Ovary (tissue), 9 donors: ENCODE results near the gene SMIM43. TPM values are rescaled to one million over a fixed set of nuclear protein-coding genes. Genes with fewer than 3 reads are reported as not detected.

ENCODE experiments used
- DNase-seq, 5 donors: peaks; one replicate each; pipeline ENCODE4 v3.0.0-alpha.2; 2019 to 2020
- H3K27ac ChIP-seq, 2 donors: fragments of 200-600 bp; one replicate each; pipeline versions ENCODE4 v1.5.1 to v1.8.0; 2019 to 2022
- H3K27me3 ChIP-seq: fragments of 200-600 bp; one replicate; pipeline ENCODE4 v1.8.0; 2022
- H3K36me3 ChIP-seq: fragments of 200-600 bp; sonication (generic); one replicate; pipeline ENCODE4 v1.5.1; 2019
- H3K4me1 ChIP-seq: one replicate; pipeline ENCODE4 v1.8.1; 2013; ENCODE audit warnings: mild to moderate bottlenecking, moderate library complexity; ENCODE audit not compliant: insufficient read depth
- H3K4me3 ChIP-seq: fragments of 200-600 bp; sonication (generic); one replicate; pipeline ENCODE4 v1.5.1; 2017
- H3K9me3 ChIP-seq, 2 donors: fragments of 200-600 bp in 1 of 2; sonication (generic) in 1 of 2; one replicate each; pipeline versions ENCODE4 v1.5.1 to v1.8.1; 2013 to 2019; ENCODE audit warnings: mild to moderate bottlenecking in 1 of 2, moderate library complexity in 1 of 2
- CTCF ChIP-seq, 3 donors: fragments of 450-650 bp in 2 of 3; fragments of 200-600 bp in 1 of 3; IDR thresholded peaks; one replicate each; pipeline versions ENCODE4 v1.5.1 to v1.8.0; 2016 to 2022; ENCODE audit warnings: antibody characterized with exemption in 3 of 3, mild to moderate bottlenecking in 1 of 3
- EP300 ChIP-seq: sonication (generic); formaldehyde crosslinking; IDR thresholded peaks from one replicate; pipeline ENCODE4 v1.6.1; 2017; ENCODE audit warnings: antibody characterized with exemption
- POLR2A ChIP-seq: fragments of 450-650 bp; IDR thresholded peaks from one replicate; pipeline ENCODE4 v1.6.1; 2017; ENCODE audit warnings: antibody characterized with exemption, mild to moderate bottlenecking, moderate library complexity
- WGBS, 3 donors: extraction: QIAGEN DNeasy Blood & Tissue Kit in 1 of 3; methylation state at CpG; one replicate each; pipeline versions ENCODE4 v1.1.5 to v1.1.7; 2013 to 2017; 5-methylcytosine and 5-hydroxymethylcytosine counted together
- intact Hi-C, 4 donors: fragments of 100-400 bp; cut with DNase I; formaldehyde crosslinking; loops; one replicate each; pipeline versions ENCODE4 v1.11.0 to v1.15.1; 2022 to 2023
- polyA plus RNA-seq, 2 donors: library from polyadenylated mRNA; stranded (reverse); fragments of 200-250 nt in 1 of 2; fragments of 350-450 nt in 1 of 2; fragmentation: Illumina TruSeq in 1 of 2; extraction: RNeasy Lipid Tissue Mini Kit (QIAGEN cat#74804) in 1 of 2; gene quantifications; one replicate each; pipeline ENCODE4 v1.2.3, GENCODE V29; 2013 to 2014
- total RNA-seq, 7 donors: library from RNA; depleted of rRNA in 2 of 7; stranded (reverse); fragments of >200 nt in 2 of 7; fragmentation: NEBNext Ultra II Directional in 3 of 7; extraction: Animal tissue kit (Norgen Biotek cat#: 25700) in 3 of 7; gene quantifications; one replicate each; pipeline versions ENCODE4 v1.1.0 to v1.2.4, GENCODE V29; 2016 to 2023
- donor health status: DM: no; HTN: no; CAD: no; lungs with moderate emphysema.
- donor health status: DM: no; HTN: no; CAD: no.
- donor health status: Bipolar disorder and iron deficiency.
- donor health status: DM: yes; HTN: yes; CAD: no.
- donor health status: DM: no; HTN: no; CAD: no.
- donor health status: DM: yes; HTN: yes; CAD: no.

SMIM43 gene
- total and polyA plus RNA-seq, 9 donors: 0.11 to 0.40 (median 0.25) TPM; not detected in 5

- 39 to 46% (median 45%) methylated on average over 4 of the region's 4 CpGs for WGBS, 3 donors
- DNase-seq: no peak
- H3K27ac ChIP-seq: no peak overlapping the region
- H3K27me3 ChIP-seq: no peaks in the 10 kb centered on the region
- no peak for TF ChIP-seq CTCF (IDR thresholded peaks at IDR 0.05)
- no peak for TF ChIP-seq EP300
- TF ChIP-seq POLR2A: no peak
- H3K4me1 ChIP-seq: no peaks in the 10 kb centered on the region
- H3K4me3 ChIP-seq: no peak overlapping the region
- no peaks in the 10 kb centered on the region for H3K9me3 ChIP-seq
- intact Hi-C loops: no loop called here
- H3K36me3 ChIP-seq: no peaks in the 10 kb centered on the region
These were observed 15.7 kb downstream of the SMIM43 start for GRCh38 chr4:121749225-121749624.

- H3K4me3 ChIP-seq: no peak overlapping the region
- WGBS, 3 donors: 81 to 83% (median 82%) methylated on average over 3 of the region's 3 CpGs
- H3K36me3 ChIP-seq: no peaks in the 10 kb centered on the region
- H3K4me1 ChIP-seq: no peaks in the 10 kb centered on the region
- TF ChIP-seq CTCF (IDR thresholded peaks at IDR 0.05): no peak
- no peaks in the 10 kb centered on the region for H3K9me3 ChIP-seq
- intact Hi-C loops: no loop called here
- H3K27ac ChIP-seq: no peak overlapping the region
- DNase-seq: no peak
- no peaks in the 10 kb centered on the region for H3K27me3 ChIP-seq
These were observed 22.2 kb downstream of the SMIM43 start for GRCh38 chr4:121742794-121743193.

- Histone ChIP-seq H3K27ac (no peak overlapping the region), H3K36me3 (no peaks in the 10 kb centered on the region), H3K27me3 (no peaks in the 10 kb centered on the region), H3K4me3 (no peak overlapping the region), H3K4me1 (no peaks in the 10 kb centered on the region), H3K9me3 (no peaks in the 10 kb centered on the region)
- WGBS, 3 donors: 7 to 20% (median 11%) methylated on average over 7 of the region's 7 CpGs
- intact Hi-C loops: no loop called here
- DNase-seq: no peak
- no peak for TF ChIP-seq POLR2A
- TF ChIP-seq CTCF (IDR thresholded peaks at IDR 0.05): no peak
- no peak for TF ChIP-seq EP300
These were observed 23.2 kb downstream of the SMIM43 start for GRCh38 chr4:121741751-121742150.

- intact Hi-C loops: no loop called here
- Histone ChIP-seq H3K27ac (no peak overlapping the region), H3K4me3 (no peak overlapping the region), H3K27me3 (no peaks in the 10 kb centered on the region), H3K9me3 (no peaks in the 10 kb centered on the region), H3K4me1 (no peaks in the 10 kb centered on the region), H3K36me3 (no peaks in the 10 kb centered on the region)
- TF ChIP-seq POLR2A: no peak
- TF ChIP-seq CTCF (IDR thresholded peaks at IDR 0.05): no peak
- no peak for TF ChIP-seq EP300
- DNase-seq: no peak
- WGBS, 3 donors: 87 to 90% (median 88%) methylated on average over 12 of the region's 12 CpGs
These were observed 24.1 kb downstream of the SMIM43 start for GRCh38 chr4:121740796-121741409.
